BLaER1 treated with 17β-estradiol and CSF1 and Interleukin-3, amounts not matched to agents 10 nM and 100 nM (cell line): ENCODE data around the gene P3H2.
A peak's percentile ranks its signal among the peaks of the same experiment; 100 is the strongest.

Experiments used
- H3K27ac ChIP-seq, 11 experiments: shearing (Covaris generic); formaldehyde crosslinking; 2 replicates each; pipeline ENCODE4 v1.8.1; 2022
- H3K27me3 ChIP-seq, 11 experiments: shearing (Covaris generic); formaldehyde crosslinking; 2 replicates each; pipeline ENCODE4 v1.8.1; 2022
- H3K36me3 ChIP-seq, 11 experiments: shearing (Covaris generic); formaldehyde crosslinking; 2 replicates each; pipeline ENCODE4 v1.8.1; 2022
- H3K4me1 ChIP-seq, 10 experiments: shearing (Covaris generic); formaldehyde crosslinking; 2 replicates each; pipeline ENCODE4 v1.8.1; 2022
- H3K4me2 ChIP-seq, 11 experiments: shearing (Covaris generic); formaldehyde crosslinking; 2 replicates each; pipeline ENCODE4 v1.8.1; 2022
- H3K4me3 ChIP-seq, 10 experiments: shearing (Covaris generic); formaldehyde crosslinking; 2 replicates each; pipeline ENCODE4 v1.8.1; 2022
- H3K9ac ChIP-seq, 11 experiments: shearing (Covaris generic); formaldehyde crosslinking; 2 replicates each; pipeline ENCODE4 v1.8.1; 2022
- H3K9me3 ChIP-seq, 11 experiments: shearing (Covaris generic); formaldehyde crosslinking; replicated peaks in 1 of 11; 2 replicates each; pipeline ENCODE4 v1.8.1; 2022
- H4K20me1 ChIP-seq, 11 experiments: shearing (Covaris generic); formaldehyde crosslinking; 2 replicates each; pipeline ENCODE4 v1.8.1; 2022
- Cebpa-rat ChIP-seq, 11 experiments: shearing (Covaris generic); IDR thresholded peaks; 2 replicates each; pipeline ENCODE4 v1.8.1; 2022

P3H2 gene

GRCh38 chr3:190048932-190049441 is 71.7 kb downstream of the P3H2 start:
- Histone ChIP-seq H3K4me2 (peak overlapping the region in 1 of 11 experiments; percentile 20; a peak in 1 of 22 replicates), H4K20me1 (no peaks in the 10 kb centered on the region), H3K4me1 (peaks cover 0 to 8% (median 0%) of the 10 kb centered on the region in 10 experiments; a peak in 3 of 20 replicates), H3K27ac (no peak overlapping the region), H3K4me3 (no peak overlapping the region), H3K27me3 (no peaks in the 10 kb centered on the region), H3K9me3 (no peaks in the 10 kb centered on the region), H3K36me3 (no peaks in the 10 kb centered on the region), H3K9ac (no peak overlapping the region)
- no peak for TF ChIP-seq Cebpa-rat (IDR thresholded peaks at IDR 0.05)

GRCh38 chr3:190044974-190045373 is 75.7 kb downstream of the P3H2 start:
- H3K4me1 ChIP-seq: peaks cover 0 to 21% (median 0%) of the 10 kb centered on the region in 10 experiments; a peak in 6 of 20 replicates
- no peaks in the 10 kb centered on the region for H3K9me3 ChIP-seq
- no peaks in the 10 kb centered on the region for H3K36me3 ChIP-seq
- H3K9ac ChIP-seq: no peak overlapping the region
- H4K20me1 ChIP-seq: no peaks in the 10 kb centered on the region
- TF ChIP-seq Cebpa-rat (IDR thresholded peaks at IDR 0.05): no peak
- no peak overlapping the region for H3K4me2 ChIP-seq
- H3K27me3 ChIP-seq: no peaks in the 10 kb centered on the region
- no peak overlapping the region for H3K4me3 ChIP-seq
- H3K27ac ChIP-seq: no peak overlapping the region

- Histone ChIP-seq H3K27ac (no peak overlapping the region), H3K9ac (no peak overlapping the region), H3K9me3 (no peaks in the 10 kb centered on the region), H3K4me3 (no peak overlapping the region), H3K4me2 (no peak overlapping the region), H4K20me1 (no peaks in the 10 kb centered on the region), H3K4me1 (peaks cover 0 to 28% (median 0%) of the 10 kb centered on the region in 10 experiments; a peak in 6 of 20 replicates), H3K27me3 (no peaks in the 10 kb centered on the region), H3K36me3 (no peaks in the 10 kb centered on the region)
- no peak for TF ChIP-seq Cebpa-rat (IDR thresholded peaks at IDR 0.05)
These were observed 76.6 kb downstream of the P3H2 start for GRCh38 chr3:190044142-190044541.

- Histone ChIP-seq H3K27ac (no peak overlapping the region), H3K4me1 (peaks cover 0 to 26% (median 0%) of the 10 kb centered on the region in 10 experiments; a peak in 6 of 20 replicates)
These were observed 77.0 kb downstream of the P3H2 start for GRCh38 chr3:190043741-190044140.

GRCh38 chr3:190042558-190042957 is 78.1 kb downstream of the P3H2 start:
- H3K27ac ChIP-seq: no peak overlapping the region

More at GRCh38 chr3:190043741-190044140, 77.0 kb downstream of the P3H2 start:
- Histone ChIP-seq H3K9me3 (no peaks in the 10 kb centered on the region), H3K9ac (no peak overlapping the region), H3K4me2 (no peak overlapping the region), H4K20me1 (no peaks in the 10 kb centered on the region), H3K27me3 (no peaks in the 10 kb centered on the region), H3K4me3 (no peak overlapping the region), H3K36me3 (no peaks in the 10 kb centered on the region)
- TF ChIP-seq Cebpa-rat (IDR thresholded peaks at IDR 0.05): no peak

GRCh38 chr3:190041333-190042041 is 79.2 kb downstream of the P3H2 start:
- Histone ChIP-seq H3K36me3 (no peaks in the 10 kb centered on the region), H3K9ac (no peak overlapping the region), H3K27ac (no peak overlapping the region), H3K9me3 (no peaks in the 10 kb centered on the region), H3K27me3 (no peaks in the 10 kb centered on the region), H3K4me3 (no peak overlapping the region), H3K4me2 (peak overlapping the region in 2 of 11 experiments; percentile 65 to 70; a peak in 4 of 22 replicates), H3K4me1 (peaks cover 0 to 28% (median 0%) of the 10 kb centered on the region in 10 experiments; a peak in 4 of 20 replicates), H4K20me1 (no peaks in the 10 kb centered on the region)
- no peak for TF ChIP-seq Cebpa-rat (IDR thresholded peaks at IDR 0.05)

More at GRCh38 chr3:190042558-190042957, 78.1 kb downstream of the P3H2 start:
- TF ChIP-seq Cebpa-rat (IDR thresholded peaks at IDR 0.05): no peak
- Histone ChIP-seq H3K4me3 (no peak overlapping the region), H3K4me2 (no peak overlapping the region), H4K20me1 (no peaks in the 10 kb centered on the region), H3K4me1 (peaks cover 0 to 28% (median 0%) of the 10 kb centered on the region in 10 experiments; a peak in 4 of 20 replicates), H3K27me3 (no peaks in the 10 kb centered on the region), H3K9me3 (no peaks in the 10 kb centered on the region), H3K36me3 (no peaks in the 10 kb centered on the region), H3K9ac (no peak overlapping the region)

GRCh38 chr3:190040145-190040544 is 80.6 kb downstream of the P3H2 start:
- Histone ChIP-seq H3K9ac (no peak overlapping the region), H3K27me3 (no peaks in the 10 kb centered on the region), H3K4me3 (no peak overlapping the region), H3K9me3 (no peaks in the 10 kb centered on the region), H4K20me1 (no peaks in the 10 kb centered on the region), H3K4me1 (peaks cover 0 to 28% (median 0%) of the 10 kb centered on the region in 10 experiments; a peak in 4 of 20 replicates), H3K27ac (no peak overlapping the region), H3K4me2 (no peak overlapping the region), H3K36me3 (no peaks in the 10 kb centered on the region)
- no peak for TF ChIP-seq Cebpa-rat (IDR thresholded peaks at IDR 0.05)

GRCh38 chr3:190038050-190038933 is 82.4 kb downstream of the P3H2 start:
- Histone ChIP-seq H4K20me1 (no peaks in the 10 kb centered on the region), H3K36me3 (no peaks in the 10 kb centered on the region), H3K4me1 (peaks cover 0 to 28% (median 0%) of the 10 kb centered on the region in 10 experiments; a peak in 4 of 20 replicates), H3K9ac (no peak overlapping the region), H3K9me3 (no peaks in the 10 kb centered on the region), H3K4me2 (no peak overlapping the region), H3K27me3 (no peaks in the 10 kb centered on the region), H3K4me3 (no peak overlapping the region), H3K27ac (no peak overlapping the region)
- no peak for TF ChIP-seq Cebpa-rat (IDR thresholded peaks at IDR 0.05)

GRCh38 chr3:190036631-190037030 is 84.1 kb downstream of the P3H2 start:
- Histone ChIP-seq H3K4me2 (no peak overlapping the region), H3K9me3 (no peaks in the 10 kb centered on the region), H3K9ac (no peak overlapping the region), H4K20me1 (no peaks in the 10 kb centered on the region), H3K4me3 (no peak overlapping the region), H3K27ac (no peak overlapping the region), H3K36me3 (no peaks in the 10 kb centered on the region), H3K27me3 (no peaks in the 10 kb centered on the region), H3K4me1 (peaks cover 0 to 23% (median 0%) of the 10 kb centered on the region in 10 experiments; a peak in 4 of 20 replicates)
- TF ChIP-seq Cebpa-rat (IDR thresholded peaks at IDR 0.05): no peak
